ENCODE data around the gene C17orf78. TPM values are rescaled to one million over a fixed set of nuclear protein-coding genes. Genes with fewer than 3 reads are reported as not detected.

C17orf78 gene
- total and polyA plus RNA-seq, 2 of the 13 experiments (the other 11 are each of a cell fraction or from before 2014, with no cell fraction given) = not detected

DNA sequence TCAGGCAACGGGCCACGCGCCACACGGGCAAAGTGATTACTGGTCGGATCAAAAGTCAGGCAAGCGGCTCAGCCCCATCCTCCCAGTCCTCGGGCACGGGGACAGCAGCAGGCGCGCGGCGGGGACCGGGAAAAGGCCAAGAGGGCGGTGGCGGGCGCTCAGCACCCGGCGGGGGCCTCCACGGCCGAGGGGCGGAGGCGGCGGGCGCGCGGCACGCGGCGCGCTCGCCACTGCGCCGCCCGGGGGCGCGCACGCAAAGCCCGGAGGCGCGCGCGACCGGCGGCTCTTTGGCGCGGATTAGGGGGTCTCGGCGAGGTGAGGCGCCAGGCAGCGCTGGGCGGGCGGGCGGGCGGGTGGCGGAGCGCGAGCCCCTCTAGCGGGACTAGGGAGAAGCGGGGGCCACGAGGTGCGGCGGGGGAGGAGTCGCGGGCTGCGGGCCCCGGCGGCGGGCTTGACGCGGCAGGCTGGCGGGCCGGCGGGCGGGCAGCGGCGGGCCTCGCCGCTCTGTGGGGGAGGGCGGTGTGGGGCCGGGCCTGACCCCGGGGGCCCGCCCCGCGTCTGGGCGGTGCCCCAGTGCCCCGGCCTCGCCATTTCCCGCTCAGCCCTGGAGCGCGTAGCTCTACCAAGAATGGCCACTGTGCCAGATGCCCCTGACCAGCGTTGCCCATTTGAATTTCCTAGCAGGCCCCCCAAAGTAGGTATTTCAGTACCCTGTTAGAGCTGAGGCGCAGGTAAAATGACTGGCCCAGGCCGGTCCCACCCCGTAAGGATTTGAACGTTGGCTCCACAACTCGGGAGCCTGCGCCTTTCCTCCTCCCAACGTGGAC is 31.1 kb downstream of the C17orf78 start, which contains the start of the genes ACACA and TADA2A (continued):
- TF ChIP-seq, protein P1, sequence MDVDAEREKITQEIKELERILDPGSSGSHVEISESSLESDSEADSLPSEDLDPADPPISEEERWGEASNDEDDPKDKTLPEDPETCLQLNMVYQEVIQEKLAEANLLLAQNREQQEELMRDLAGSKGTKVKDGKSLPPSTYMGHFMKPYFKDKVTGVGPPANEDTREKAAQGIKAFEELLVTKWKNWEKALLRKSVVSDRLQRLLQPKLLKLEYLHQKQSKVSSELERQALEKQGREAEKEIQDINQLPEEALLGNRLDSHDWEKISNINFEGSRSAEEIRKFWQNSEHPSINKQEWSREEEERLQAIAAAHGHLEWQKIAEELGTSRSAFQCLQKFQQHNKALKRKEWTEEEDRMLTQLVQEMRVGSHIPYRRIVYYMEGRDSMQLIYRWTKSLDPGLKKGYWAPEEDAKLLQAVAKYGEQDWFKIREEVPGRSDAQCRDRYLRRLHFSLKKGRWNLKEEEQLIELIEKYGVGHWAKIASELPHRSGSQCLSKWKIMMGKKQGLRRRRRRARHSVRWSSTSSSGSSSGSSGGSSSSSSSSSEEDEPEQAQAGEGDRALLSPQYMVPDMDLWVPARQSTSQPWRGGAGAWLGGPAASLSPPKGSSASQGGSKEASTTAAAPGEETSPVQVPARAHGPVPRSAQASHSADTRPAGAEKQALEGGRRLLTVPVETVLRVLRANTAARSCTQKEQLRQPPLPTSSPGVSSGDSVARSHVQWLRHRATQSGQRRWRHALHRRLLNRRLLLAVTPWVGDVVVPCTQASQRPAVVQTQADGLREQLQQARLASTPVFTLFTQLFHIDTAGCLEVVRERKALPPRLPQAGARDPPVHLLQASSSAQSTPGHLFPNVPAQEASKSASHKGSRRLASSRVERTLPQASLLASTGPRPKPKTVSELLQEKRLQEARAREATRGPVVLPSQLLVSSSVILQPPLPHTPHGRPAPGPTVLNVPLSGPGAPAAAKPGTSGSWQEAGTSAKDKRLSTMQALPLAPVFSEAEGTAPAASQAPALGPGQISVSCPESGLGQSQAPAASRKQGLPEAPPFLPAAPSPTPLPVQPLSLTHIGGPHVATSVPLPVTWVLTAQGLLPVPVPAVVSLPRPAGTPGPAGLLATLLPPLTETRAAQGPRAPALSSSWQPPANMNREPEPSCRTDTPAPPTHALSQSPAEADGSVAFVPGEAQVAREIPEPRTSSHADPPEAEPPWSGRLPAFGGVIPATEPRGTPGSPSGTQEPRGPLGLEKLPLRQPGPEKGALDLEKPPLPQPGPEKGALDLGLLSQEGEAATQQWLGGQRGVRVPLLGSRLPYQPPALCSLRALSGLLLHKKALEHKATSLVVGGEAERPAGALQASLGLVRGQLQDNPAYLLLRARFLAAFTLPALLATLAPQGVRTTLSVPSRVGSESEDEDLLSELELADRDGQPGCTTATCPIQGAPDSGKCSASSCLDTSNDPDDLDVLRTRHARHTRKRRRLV (CRISPR knock-in tag; IDR thresholded peaks at IDR 0.05) = no peak
- TF ChIP-seq SIX4 (CRISPR knock-in tag; IDR thresholded peaks at IDR 0.05) = peak; percentile 20; the same call in 1 of the 2 replicates
- TF ChIP-seq MIER2 (CRISPR knock-in tag; IDR thresholded peaks at IDR 0.05) = no peak
- TF ChIP-seq ZNF598 (CRISPR knock-in tag; IDR thresholded peaks at IDR 0.05; ENCODE audit: borderline replicate concordance) = no peak; the same call in 1 of the 2 replicates
- TF ChIP-seq CENPT (CRISPR knock-in tag; IDR thresholded peaks at IDR 0.05; ENCODE audit: low read depth) = 0 out of 2 replicates have a peak, but pooled peaks have one; percentile 29
- TF ChIP-seq CREBL2 (CRISPR knock-in tag; IDR thresholded peaks at IDR 0.05; ENCODE audit: borderline replicate concordance) = no peak
- TF ChIP-seq TEAD2 (CRISPR knock-in tag; IDR thresholded peaks at IDR 0.05) = no peak
- TF ChIP-seq CBX5 (CRISPR knock-in tag; IDR thresholded peaks at IDR 0.05; ENCODE audit: borderline replicate concordance) = no peak
- TF ChIP-seq, protein P2, sequence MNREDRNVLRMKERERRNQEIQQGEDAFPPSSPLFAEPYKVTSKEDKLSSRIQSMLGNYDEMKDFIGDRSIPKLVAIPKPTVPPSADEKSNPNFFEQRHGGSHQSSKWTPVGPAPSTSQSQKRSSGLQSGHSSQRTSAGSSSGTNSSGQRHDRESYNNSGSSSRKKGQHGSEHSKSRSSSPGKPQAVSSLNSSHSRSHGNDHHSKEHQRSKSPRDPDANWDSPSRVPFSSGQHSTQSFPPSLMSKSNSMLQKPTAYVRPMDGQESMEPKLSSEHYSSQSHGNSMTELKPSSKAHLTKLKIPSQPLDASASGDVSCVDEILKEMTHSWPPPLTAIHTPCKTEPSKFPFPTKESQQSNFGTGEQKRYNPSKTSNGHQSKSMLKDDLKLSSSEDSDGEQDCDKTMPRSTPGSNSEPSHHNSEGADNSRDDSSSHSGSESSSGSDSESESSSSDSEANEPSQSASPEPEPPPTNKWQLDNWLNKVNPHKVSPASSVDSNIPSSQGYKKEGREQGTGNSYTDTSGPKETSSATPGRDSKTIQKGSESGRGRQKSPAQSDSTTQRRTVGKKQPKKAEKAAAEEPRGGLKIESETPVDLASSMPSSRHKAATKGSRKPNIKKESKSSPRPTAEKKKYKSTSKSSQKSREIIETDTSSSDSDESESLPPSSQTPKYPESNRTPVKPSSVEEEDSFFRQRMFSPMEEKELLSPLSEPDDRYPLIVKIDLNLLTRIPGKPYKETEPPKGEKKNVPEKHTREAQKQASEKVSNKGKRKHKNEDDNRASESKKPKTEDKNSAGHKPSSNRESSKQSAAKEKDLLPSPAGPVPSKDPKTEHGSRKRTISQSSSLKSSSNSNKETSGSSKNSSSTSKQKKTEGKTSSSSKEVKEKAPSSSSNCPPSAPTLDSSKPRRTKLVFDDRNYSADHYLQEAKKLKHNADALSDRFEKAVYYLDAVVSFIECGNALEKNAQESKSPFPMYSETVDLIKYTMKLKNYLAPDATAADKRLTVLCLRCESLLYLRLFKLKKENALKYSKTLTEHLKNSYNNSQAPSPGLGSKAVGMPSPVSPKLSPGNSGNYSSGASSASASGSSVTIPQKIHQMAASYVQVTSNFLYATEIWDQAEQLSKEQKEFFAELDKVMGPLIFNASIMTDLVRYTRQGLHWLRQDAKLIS (CRISPR knock-in tag; IDR thresholded peaks at IDR 0.05) = no peak
- TF ChIP-seq, protein P3, sequence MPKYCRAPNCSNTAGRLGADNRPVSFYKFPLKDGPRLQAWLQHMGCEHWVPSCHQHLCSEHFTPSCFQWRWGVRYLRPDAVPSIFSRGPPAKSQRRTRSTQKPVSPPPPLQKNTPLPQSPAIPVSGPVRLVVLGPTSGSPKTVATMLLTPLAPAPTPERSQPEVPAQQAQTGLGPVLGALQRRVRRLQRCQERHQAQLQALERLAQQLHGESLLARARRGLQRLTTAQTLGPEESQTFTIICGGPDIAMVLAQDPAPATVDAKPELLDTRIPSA (CRISPR knock-in tag; IDR thresholded peaks at IDR 0.05; ENCODE audit: borderline replicate concordance) = no peak
- no peak for TF ChIP-seq KLF16 (CRISPR knock-in tag; IDR thresholded peaks at IDR 0.05)
- no peak for TF ChIP-seq KDM5B (CRISPR knock-in tag; IDR thresholded peaks at IDR 0.05; ENCODE audit: borderline replicate concordance)
- TF ChIP-seq ZC3H13 (CRISPR knock-in tag; IDR thresholded peaks at IDR 0.05) = peak; percentile 73
- TF ChIP-seq SETDB1 (CRISPR knock-in tag; IDR thresholded peaks at IDR 0.05; ENCODE audit: borderline replicate concordance) = no peak
- TF ChIP-seq E2F1 (CRISPR knock-in tag; IDR thresholded peaks at IDR 0.05) = peak; percentile 24; the same call in 1 of the 2 replicates
- TF ChIP-seq MAF1 (CRISPR knock-in tag; IDR thresholded peaks at IDR 0.05; ENCODE audit: borderline replicate concordance) = no peak
- no peak for TF ChIP-seq SATB2 (CRISPR knock-in tag; IDR thresholded peaks at IDR 0.05)
- TF ChIP-seq ZSCAN30 (CRISPR knock-in tag; IDR thresholded peaks at IDR 0.05) = no peak
